Measurements from ENCODE around the gene PRKAR1A.
"Not testable (repeated sequence)": the region's sequence is repeated elsewhere in the genome, so short reads cannot be mapped to it uniquely, and the experiment has no call there.

PRKAR1A gene

GRCh38 chr17:68576137-68576536, 63.9 kb downstream of the PRKAR1A start:
- H3K36me3 ChIP-seq (ENCODE audit: control insufficient read depth, insufficient read depth, low read length) = no peaks in the 10 kb centered on the region
- peaks cover 2% of the 10 kb centered on the region for H3K9me3 ChIP-seq (ENCODE audit: control insufficient read depth, low read length)
- H3K4me3 ChIP-seq (ENCODE audit: insufficient read depth, low read depth, low read length) = no peak overlapping the region
- H3K27me3 ChIP-seq (ENCODE audit: control insufficient read depth, insufficient read depth, low read length, poor library complexity, severe bottlenecking) = no peaks in the 10 kb centered on the region
- H3K27ac ChIP-seq (ENCODE audit: insufficient read depth, low read depth, low read length, poor library complexity, severe bottlenecking) = no peak overlapping the region
- 96 to 98% methylated on average over 2 of the region's 2 CpGs for WGBS, 2 experiments
- H3K4me1 ChIP-seq (ENCODE audit: control insufficient read depth, insufficient read depth, low read length) = no peaks in the 10 kb centered on the region

GRCh38 chr17:68576811-68577496, 64.7 kb downstream of the PRKAR1A start:
- H3K27ac ChIP-seq (ENCODE audit: insufficient read depth, low read depth, low read length, poor library complexity, severe bottlenecking) = no peak overlapping the region
- peaks cover 2% of the 10 kb centered on the region for H3K9me3 ChIP-seq (ENCODE audit: control insufficient read depth, low read length)
- H3K27me3 ChIP-seq (ENCODE audit: control insufficient read depth, insufficient read depth, low read length, poor library complexity, severe bottlenecking) = no peaks in the 10 kb centered on the region
- no peaks in the 10 kb centered on the region for H3K4me1 ChIP-seq (ENCODE audit: control insufficient read depth, insufficient read depth, low read length)
- WGBS, 2 experiments = 91 to 92% methylated on average over 8 of the region's 8 CpGs
- no peak overlapping the region for H3K4me3 ChIP-seq (ENCODE audit: insufficient read depth, low read depth, low read length)
- H3K36me3 ChIP-seq (ENCODE audit: control insufficient read depth, insufficient read depth, low read length) = no peaks in the 10 kb centered on the region

- Histone ChIP-seq H3K4me1 (ENCODE audit: control insufficient read depth, insufficient read depth, low read length) (no peaks in the 10 kb centered on the region), H3K27me3 (ENCODE audit: control insufficient read depth, insufficient read depth, low read length, poor library complexity, severe bottlenecking) (no peaks in the 10 kb centered on the region), H3K36me3 (ENCODE audit: control insufficient read depth, insufficient read depth, low read length) (no peaks in the 10 kb centered on the region), H3K9me3 (ENCODE audit: control insufficient read depth, low read length) (peaks cover 2% of the 10 kb centered on the region), H3K27ac (ENCODE audit: insufficient read depth, low read depth, low read length, poor library complexity, severe bottlenecking) (no peak overlapping the region), H3K4me3 (ENCODE audit: insufficient read depth, low read depth, low read length) (no peak overlapping the region)
- WGBS, 2 experiments = 97 to 100% methylated on average over 3 of the region's 3 CpGs
Observed at GRCh38 chr17:68577497-68577821, 65.2 kb downstream of the PRKAR1A start.

GRCh38 chr17:68578236-68578635, 66.0 kb downstream of the PRKAR1A start:
- no peaks in the 10 kb centered on the region for H3K36me3 ChIP-seq (ENCODE audit: control insufficient read depth, insufficient read depth, low read length)
- H3K9me3 ChIP-seq (ENCODE audit: control insufficient read depth, low read length) = peaks cover 2% of the 10 kb centered on the region
- 90 to 96% methylated on average over 3 of the region's 3 CpGs for WGBS, 2 experiments
- no peak overlapping the region for H3K27ac ChIP-seq (ENCODE audit: insufficient read depth, low read depth, low read length, poor library complexity, severe bottlenecking)
- no peaks in the 10 kb centered on the region for H3K27me3 ChIP-seq (ENCODE audit: control insufficient read depth, insufficient read depth, low read length, poor library complexity, severe bottlenecking)
- H3K4me3 ChIP-seq (ENCODE audit: insufficient read depth, low read depth, low read length) = no peak overlapping the region
- no peaks in the 10 kb centered on the region for H3K4me1 ChIP-seq (ENCODE audit: control insufficient read depth, insufficient read depth, low read length)

DNA sequence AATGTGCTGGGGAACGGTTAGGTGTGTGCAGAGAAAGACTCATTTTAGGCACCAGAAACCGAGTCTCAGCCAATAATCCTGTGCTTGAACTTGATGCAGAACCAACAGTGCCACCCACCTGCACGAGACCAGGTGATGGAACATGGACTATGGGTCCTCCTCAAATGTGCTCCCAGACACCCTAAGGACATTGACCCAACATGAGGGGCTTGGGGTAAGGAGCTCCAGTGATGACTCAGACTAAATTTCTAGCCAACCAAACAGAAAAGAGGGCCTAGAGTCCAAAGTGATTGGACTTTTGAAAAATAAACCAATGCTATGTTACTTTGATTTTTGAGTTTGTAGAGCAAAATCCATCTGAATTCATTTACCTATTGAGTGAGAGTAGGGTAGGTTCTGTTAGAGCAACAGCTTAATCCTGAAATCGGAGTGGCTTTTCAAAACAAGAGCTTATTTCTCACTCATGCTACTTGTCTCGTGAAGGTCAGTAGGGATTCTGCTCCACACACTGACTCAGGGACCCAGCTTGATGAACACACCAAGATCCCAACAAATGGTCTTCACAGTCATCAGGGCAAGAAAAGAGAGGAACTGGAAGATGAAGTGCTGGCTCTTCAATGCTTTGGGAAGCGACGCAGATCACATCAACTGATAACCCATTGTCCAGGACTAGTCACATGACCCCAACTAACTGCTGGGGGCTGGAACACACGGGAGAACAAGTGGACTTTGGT, 67.1 kb downstream of the PRKAR1A start:
- H3K36me3 ChIP-seq (ENCODE audit: control insufficient read depth, insufficient read depth, low read length) = no peaks in the 10 kb centered on the region
- peaks cover 2% of the 10 kb centered on the region for H3K9me3 ChIP-seq (ENCODE audit: control insufficient read depth, low read length)
- H3K4me1 ChIP-seq (ENCODE audit: control insufficient read depth, insufficient read depth, low read length) = no peaks in the 10 kb centered on the region
- H3K4me3 ChIP-seq (ENCODE audit: insufficient read depth, low read depth, low read length) = no peak overlapping the region
- WGBS, 2 experiments = 93 to 96% methylated on average over 8 of the region's 8 CpGs
- no peak overlapping the region for H3K27ac ChIP-seq (ENCODE audit: insufficient read depth, low read depth, low read length, poor library complexity, severe bottlenecking)
- H3K27me3 ChIP-seq (ENCODE audit: control insufficient read depth, insufficient read depth, low read length, poor library complexity, severe bottlenecking) = no peaks in the 10 kb centered on the region

DNA sequence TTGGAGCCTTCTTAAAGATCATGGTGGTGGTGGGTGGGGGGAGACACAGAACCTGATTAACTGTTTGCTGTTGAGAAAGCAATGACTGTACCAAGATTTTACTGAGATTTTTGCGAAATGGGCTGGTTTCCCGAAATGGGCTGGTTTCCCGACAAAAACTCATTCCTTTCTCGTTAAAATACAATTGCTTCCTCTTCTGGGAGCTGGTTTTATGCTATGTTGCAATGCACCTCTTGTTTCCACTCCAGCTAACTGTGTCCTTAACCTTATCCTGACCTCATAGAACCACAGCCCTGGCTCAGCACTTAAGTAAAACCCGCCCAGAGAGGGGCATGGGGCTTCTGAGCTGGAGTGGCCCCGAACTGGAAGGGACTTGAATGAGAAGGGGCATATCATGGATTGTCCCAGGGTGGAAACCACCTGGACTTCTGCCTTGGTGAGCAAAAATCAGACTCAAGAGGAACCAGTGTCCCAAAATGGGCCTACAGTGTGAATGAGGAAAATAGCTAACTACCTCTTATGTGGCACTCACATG, 68.1 kb downstream of the PRKAR1A start:
- no peak overlapping the region for H3K4me3 ChIP-seq (ENCODE audit: insufficient read depth, low read depth, low read length)
- peaks cover 2% of the 10 kb centered on the region for H3K9me3 ChIP-seq (ENCODE audit: control insufficient read depth, low read length)
- H3K36me3 ChIP-seq (ENCODE audit: control insufficient read depth, insufficient read depth, low read length) = no peaks in the 10 kb centered on the region
- no peaks in the 10 kb centered on the region for H3K27me3 ChIP-seq (ENCODE audit: control insufficient read depth, insufficient read depth, low read length, poor library complexity, severe bottlenecking)
- no peaks in the 10 kb centered on the region for H3K4me1 ChIP-seq (ENCODE audit: control insufficient read depth, insufficient read depth, low read length)
- WGBS, 2 experiments = 92 to 96% methylated on average over 6 of the region's 6 CpGs
- no peak overlapping the region for H3K27ac ChIP-seq (ENCODE audit: insufficient read depth, low read depth, low read length, poor library complexity, severe bottlenecking)

DNA sequence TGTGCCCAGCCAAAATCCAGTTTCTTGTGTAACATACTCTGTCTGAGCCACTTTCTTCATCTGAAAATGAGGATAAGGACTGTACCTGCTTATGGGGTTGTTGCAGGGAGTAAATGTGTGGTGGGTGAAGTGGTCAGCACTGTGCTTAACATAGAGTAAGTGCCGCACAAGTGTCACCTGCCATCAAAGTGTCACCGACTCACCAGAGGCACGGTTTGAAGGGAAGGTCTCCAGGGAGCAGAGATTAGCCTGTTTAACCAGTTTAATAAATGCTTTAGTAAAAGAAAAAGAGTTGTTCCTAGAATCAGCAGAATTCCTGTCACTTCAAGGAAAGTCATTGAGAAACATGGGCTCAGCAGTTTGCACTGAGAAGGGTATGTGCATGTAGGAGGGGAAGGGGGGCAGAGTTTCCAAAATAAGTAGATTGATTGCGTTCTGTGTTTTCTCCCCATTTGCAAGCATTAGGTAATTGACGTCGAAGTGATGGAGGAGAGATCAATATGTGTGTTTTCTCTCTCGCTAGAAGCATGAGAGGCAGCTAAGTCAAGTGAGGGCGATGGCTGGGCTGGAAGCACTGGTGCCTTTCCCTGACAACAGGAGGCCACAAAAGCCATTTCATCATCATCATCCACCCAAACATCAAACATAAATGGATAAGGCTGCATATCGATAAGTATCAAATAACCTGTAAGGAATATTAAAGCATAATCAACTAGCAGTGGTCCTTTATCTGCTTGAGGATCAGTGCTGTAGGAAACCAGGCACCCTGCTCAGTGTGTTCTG, 69.8 kb downstream of the PRKAR1A start:
- Histone ChIP-seq H3K27ac (ENCODE audit: insufficient read depth, low read depth, low read length, poor library complexity, severe bottlenecking) (no peak overlapping the region), H3K4me1 (ENCODE audit: control insufficient read depth, insufficient read depth, low read length) (peaks cover 4% of the 10 kb centered on the region), H3K36me3 (ENCODE audit: control insufficient read depth, insufficient read depth, low read length) (no peaks in the 10 kb centered on the region), H3K9me3 (ENCODE audit: control insufficient read depth, low read length) (peaks cover 2% of the 10 kb centered on the region), H3K27me3 (ENCODE audit: control insufficient read depth, insufficient read depth, low read length, poor library complexity, severe bottlenecking) (no peaks in the 10 kb centered on the region), H3K4me3 (ENCODE audit: insufficient read depth, low read depth, low read length) (no peak overlapping the region)
- 93 to 96% methylated on average over 9 of the region's 9 CpGs for WGBS, 2 experiments

DNA sequence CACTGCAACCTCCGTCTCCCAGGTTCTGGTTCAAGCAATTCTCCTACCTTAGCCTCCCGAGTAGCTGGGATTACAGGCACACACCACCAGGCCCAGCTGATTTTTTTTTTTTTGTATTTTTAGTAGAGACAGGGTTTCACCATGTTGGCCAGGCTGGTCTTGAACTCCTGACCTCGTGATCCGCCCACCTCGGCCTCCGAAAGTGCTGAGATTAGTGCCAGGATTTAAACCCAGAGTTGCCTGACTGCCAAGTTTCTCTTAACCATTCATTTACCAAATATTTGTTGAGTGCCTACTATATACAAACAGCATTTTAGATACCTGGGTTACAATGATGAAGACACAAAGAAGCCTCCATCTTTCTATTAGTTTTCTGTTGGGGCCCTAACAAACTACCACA, 70.6 kb downstream of the PRKAR1A start:
- H3K27ac ChIP-seq (ENCODE audit: insufficient read depth, low read depth, low read length, poor library complexity, severe bottlenecking); H3K4me3 ChIP-seq (ENCODE audit: insufficient read depth, low read depth, low read length); H3K4me1 ChIP-seq (ENCODE audit: control insufficient read depth, insufficient read depth, low read length); H3K27me3 ChIP-seq (ENCODE audit: control insufficient read depth, insufficient read depth, low read length, poor library complexity, severe bottlenecking); H3K9me3 ChIP-seq (ENCODE audit: control insufficient read depth, low read length); H3K36me3 ChIP-seq (ENCODE audit: control insufficient read depth, insufficient read depth, low read length): not testable (repeated sequence)
- 82 to 83% methylated on average over 6 of the region's 6 CpGs for whole genome bisulfite sequencing, 2 experiments

DNA sequence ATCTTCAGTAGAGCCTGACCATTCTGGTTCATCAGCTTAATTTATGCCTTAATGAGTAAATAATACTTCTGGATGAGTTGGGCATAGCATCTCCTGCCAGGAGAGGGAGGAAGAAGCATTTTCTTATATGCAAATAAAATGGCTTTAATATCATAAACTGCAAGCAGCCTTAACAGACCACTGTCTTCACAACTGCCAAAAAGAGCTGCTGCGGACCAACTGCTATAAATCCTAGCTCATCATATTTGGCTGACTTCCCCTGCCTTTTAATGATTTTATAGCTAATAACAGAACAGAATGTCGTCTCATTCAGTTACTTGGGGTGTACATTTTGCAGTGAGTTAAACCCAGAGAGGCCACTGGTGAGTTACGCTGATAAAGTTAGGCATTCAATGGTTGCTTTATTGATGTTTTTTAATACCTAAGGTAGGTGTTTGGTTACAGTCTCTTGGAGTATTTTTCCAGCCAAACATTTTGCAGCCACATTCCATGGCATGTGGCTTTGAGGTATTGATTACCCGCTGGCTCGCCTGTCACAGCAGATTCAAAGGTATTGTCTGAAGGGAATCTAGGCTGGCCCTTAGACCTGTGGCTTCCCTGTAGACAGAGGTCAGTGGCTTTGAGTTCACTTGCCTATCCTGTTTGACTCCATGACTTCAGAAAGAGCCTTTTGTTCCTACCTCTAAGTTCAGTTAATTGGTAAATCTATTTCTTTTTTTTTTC, 72.5 kb downstream of the PRKAR1A start:
- WGBS, 2 experiments = 88 to 89% methylated on average over 5 of the region's 5 CpGs
- Histone ChIP-seq H3K4me1 (ENCODE audit: control insufficient read depth, insufficient read depth, low read length) (peaks cover 4% of the 10 kb centered on the region), H3K27ac (ENCODE audit: insufficient read depth, low read depth, low read length, poor library complexity, severe bottlenecking) (no peak overlapping the region), H3K27me3 (ENCODE audit: control insufficient read depth, insufficient read depth, low read length, poor library complexity, severe bottlenecking) (no peaks in the 10 kb centered on the region), H3K4me3 (ENCODE audit: insufficient read depth, low read depth, low read length) (no peak overlapping the region), H3K36me3 (ENCODE audit: control insufficient read depth, insufficient read depth, low read length) (no peaks in the 10 kb centered on the region), H3K9me3 (ENCODE audit: control insufficient read depth, low read length) (no peaks in the 10 kb centered on the region)

All from ectodermal cell (in vitro differentiated cells).